Left ventricle myocardium inferior (tissue), 1 donor: ENCODE results near the gene CALN1. TPM values are rescaled to one million over a fixed set of nuclear protein-coding genes. Genes with fewer than 3 reads are reported as not detected.

ENCODE experiments used
- DNase-seq: peaks from one replicate; pipeline ENCODE4 v3.0.0-alpha.2; 2020
- H3K27ac ChIP-seq: fragments of 200-600 bp; replicated peaks from 2 replicates; pipeline ENCODE4 v1.8.0; 2021
- H3K27me3 ChIP-seq: fragments of 200-600 bp; 2 replicates; pipeline ENCODE4 v1.8.0; 2021; ENCODE audit warnings: low read depth
- H3K36me3 ChIP-seq: fragments of 200-600 bp; 2 replicates; pipeline ENCODE4 v1.8.0; 2021
- H3K4me1 ChIP-seq: fragments of 200-600 bp; 2 replicates; pipeline ENCODE4 v1.8.0; 2021
- H3K4me3 ChIP-seq: fragments of 200-600 bp; 2 replicates; pipeline ENCODE4 v1.8.0; 2021; ENCODE audit warnings: mild to moderate bottlenecking, moderate library complexity
- H3K9me3 ChIP-seq: fragments of 200-600 bp; replicated peaks from 2 replicates; pipeline ENCODE4 v1.8.0; 2021
- intact Hi-C: fragments of 100-400 bp; cut with micrococcal nuclease; formaldehyde crosslinking; loops from one replicate; pipeline ENCODE4 v1.11.0; 2022
- total RNA-seq: library from RNA; stranded (reverse); fragmentation: NEBNext Ultra II Directional; extraction: Animal tissue kit (Norgen Biotek cat#: 25700); gene quantifications from one replicate; pipeline ENCODE4 v1.2.1, GENCODE V29; 2021
- TF ChIP-seq, protein P1 (sequence below): fragments of 200-600 bp; IDR thresholded peaks from 2 replicates; pipeline ENCODE4 v1.8.0; 2021; ENCODE audit warnings: antibody characterized with exemption, mild to moderate bottlenecking, borderline replicate concordance
- donor health status: DM: no; HTN: yes; CAD: no; lungs with severe emphysema.

The CALN1 gene
- total RNA-seq, 1 donor from 2014 or later = not detected

DNA sequence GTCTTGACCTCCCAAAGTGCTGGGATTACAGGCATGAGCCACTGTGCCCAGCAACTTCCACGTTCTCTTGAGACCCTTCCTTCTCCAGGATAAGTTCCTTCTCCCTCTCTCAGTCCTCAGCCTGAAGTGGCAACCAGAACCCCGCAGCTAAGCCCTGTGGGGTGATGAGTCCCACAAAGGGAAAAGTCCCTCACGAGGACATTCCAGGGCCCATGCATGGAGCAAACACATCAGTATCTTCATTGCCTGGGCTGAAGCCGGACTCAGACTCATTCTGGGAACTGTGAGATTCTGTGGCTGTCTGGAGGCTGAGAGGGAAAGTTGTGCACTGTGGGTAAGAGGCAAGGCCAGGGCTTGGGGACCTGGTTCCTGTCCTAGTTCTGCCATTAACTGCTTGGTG, 657.3 kb downstream of the CALN1 start:
- H3K4me3 ChIP-seq = no peak overlapping the region
- no peak for DNase-seq
- TF ChIP-seq, protein P1, sequence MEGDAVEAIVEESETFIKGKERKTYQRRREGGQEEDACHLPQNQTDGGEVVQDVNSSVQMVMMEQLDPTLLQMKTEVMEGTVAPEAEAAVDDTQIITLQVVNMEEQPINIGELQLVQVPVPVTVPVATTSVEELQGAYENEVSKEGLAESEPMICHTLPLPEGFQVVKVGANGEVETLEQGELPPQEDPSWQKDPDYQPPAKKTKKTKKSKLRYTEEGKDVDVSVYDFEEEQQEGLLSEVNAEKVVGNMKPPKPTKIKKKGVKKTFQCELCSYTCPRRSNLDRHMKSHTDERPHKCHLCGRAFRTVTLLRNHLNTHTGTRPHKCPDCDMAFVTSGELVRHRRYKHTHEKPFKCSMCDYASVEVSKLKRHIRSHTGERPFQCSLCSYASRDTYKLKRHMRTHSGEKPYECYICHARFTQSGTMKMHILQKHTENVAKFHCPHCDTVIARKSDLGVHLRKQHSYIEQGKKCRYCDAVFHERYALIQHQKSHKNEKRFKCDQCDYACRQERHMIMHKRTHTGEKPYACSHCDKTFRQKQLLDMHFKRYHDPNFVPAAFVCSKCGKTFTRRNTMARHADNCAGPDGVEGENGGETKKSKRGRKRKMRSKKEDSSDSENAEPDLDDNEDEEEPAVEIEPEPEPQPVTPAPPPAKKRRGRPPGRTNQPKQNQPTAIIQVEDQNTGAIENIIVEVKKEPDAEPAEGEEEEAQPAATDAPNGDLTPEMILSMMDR = no peak
- intact Hi-C loops = no loop called here
- H3K27ac ChIP-seq = no peak overlapping the region
- peaks cover 7% of the 10 kb centered on the region for H3K4me1 ChIP-seq
- peaks cover 52% of the 10 kb centered on the region for H3K27me3 ChIP-seq
- peaks cover 37% of the 10 kb centered on the region for H3K9me3 ChIP-seq
- H3K36me3 ChIP-seq = no peaks in the 10 kb centered on the region

DNA sequence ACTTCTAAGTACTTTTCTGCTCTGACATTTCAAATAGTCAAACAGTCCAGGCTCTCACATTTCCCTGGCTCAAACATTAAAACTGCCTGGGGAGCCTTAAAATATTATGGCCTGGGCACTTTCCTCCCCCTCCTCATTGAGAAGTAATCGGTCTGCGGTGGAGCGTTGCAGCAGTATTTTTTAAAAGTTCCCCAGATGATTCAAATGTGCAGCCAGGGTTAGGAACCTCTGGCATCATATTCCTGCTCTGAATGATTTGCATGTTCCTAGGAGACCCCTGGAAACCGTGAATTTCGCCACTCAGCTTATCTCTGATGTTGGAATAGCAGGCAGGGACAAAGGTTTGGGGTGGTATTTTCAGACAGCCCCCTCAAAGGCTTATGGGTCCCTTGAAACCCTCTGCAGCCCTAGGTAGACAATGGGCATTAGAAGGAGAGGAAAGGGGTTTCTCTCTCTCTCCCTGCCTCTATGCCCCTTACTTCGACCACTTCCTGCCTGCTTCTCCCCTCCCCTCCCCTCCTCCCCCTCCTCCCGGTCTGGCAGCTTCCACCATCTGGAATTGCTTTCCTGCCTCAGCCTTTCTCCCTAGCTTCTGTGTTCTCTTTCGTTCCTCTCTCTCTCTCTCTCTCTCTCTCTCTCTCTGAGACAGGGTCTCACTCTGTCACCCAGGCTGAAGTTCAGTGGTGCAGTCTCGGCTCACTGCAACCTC, 658.0 kb downstream of the CALN1 start:
- Histone ChIP-seq H3K27ac (no peak overlapping the region), H3K4me1 (peaks cover 7% of the 10 kb centered on the region), H3K27me3 (peaks cover 58% of the 10 kb centered on the region), H3K4me3 (no peak overlapping the region), H3K36me3 (no peaks in the 10 kb centered on the region), H3K9me3 (peaks cover 37% of the 10 kb centered on the region)
- intact Hi-C loops = no loop called here
- TF ChIP-seq, protein P1 = no peak
- DNase-seq = no peak

DNA sequence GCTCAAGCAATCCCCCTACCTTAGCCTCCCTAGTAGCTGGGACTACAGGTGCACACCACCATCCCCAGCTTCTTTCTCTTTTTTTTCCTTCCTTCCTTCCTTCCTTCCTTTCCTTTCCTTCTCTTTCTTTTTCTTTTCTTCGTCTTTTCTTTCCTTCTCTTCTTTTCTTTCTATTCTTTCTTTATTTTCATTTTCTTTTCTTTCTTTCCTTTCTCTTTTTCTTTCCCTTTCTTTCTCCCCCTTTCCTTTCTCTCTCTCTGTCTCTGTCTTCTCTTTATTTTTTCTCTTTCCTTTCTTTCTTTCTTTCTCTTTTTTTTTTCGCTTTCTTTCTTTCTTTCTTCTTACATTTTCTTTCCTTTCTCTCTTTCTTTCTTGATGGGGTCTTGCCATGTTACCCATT, 658.9 kb downstream of the CALN1 start:
- TF ChIP-seq, protein P1 = no peak
- DNase-seq = no peak
- intact Hi-C loops = no loop called here
- peaks cover 7% of the 10 kb centered on the region for H3K4me1 ChIP-seq
- H3K36me3 ChIP-seq = no peaks in the 10 kb centered on the region
- H3K9me3 ChIP-seq = peaks cover 38% of the 10 kb centered on the region
- H3K4me3 ChIP-seq = no peak overlapping the region
- no peak overlapping the region for H3K27ac ChIP-seq
- peaks cover 64% of the 10 kb centered on the region for H3K27me3 ChIP-seq

- peak; percentile 40 for DNase-seq
- intact Hi-C loops = no loop called here
Measured at GRCh38 chr7:71752171-71752935, 659.8 kb downstream of the CALN1 start.

DNA sequence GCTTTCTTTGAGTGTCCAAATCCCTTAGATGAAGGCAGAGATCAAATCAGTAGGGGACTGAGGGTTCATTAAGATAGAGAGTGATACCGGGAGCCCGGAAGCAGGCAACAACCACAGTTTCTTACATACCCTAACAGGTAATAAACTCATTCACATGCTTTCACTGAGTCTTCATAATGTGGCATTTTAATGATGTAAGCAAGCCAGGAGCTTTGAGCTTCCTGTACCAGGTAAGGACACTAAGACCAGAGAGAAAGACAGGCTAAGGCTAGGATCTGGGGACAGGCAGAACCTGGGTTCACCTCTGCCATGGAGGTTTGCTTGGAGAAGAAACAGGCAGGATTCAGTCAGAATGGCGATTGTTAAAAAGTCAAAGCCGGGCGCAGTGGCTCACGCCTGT, 661.8 kb downstream of the CALN1 start:
- Histone ChIP-seq H3K9me3 (peaks cover 17% of the 10 kb centered on the region), H3K4me1 (peaks cover 7% of the 10 kb centered on the region), H3K27ac (no peak overlapping the region), H3K27me3 (peaks cover 68% of the 10 kb centered on the region), H3K4me3 (no peak overlapping the region), H3K36me3 (no peaks in the 10 kb centered on the region)
- intact Hi-C loops = no loop called here
- TF ChIP-seq, protein P1 = no peak
- DNase-seq = no peak

More at GRCh38 chr7:71752171-71752935, 659.8 kb downstream of the CALN1 start:
- Histone ChIP-seq H3K27ac (no peak overlapping the region), H3K4me3 (no peak overlapping the region), H3K4me1 (peaks cover 7% of the 10 kb centered on the region), H3K36me3 (no peaks in the 10 kb centered on the region), H3K27me3 (peaks cover 64% of the 10 kb centered on the region), H3K9me3 (peaks cover 29% of the 10 kb centered on the region)
- TF ChIP-seq, protein P1 = peak; percentile 76
